K562 (cell line): ENCODE data around the gene CENPU. TPM values are rescaled to one million over a fixed set of nuclear protein-coding genes. Genes with fewer than 3 reads are reported as not detected.

Experiments used
- ATAC-seq: fragments of 200-7000 bp; cut with Tn5 transposase; 3 replicates; pipeline ENCODE4 v1.9.1; 2020; ENCODE audit warnings: moderate library complexity
- BruUV-seq: library from RNA; stranded (reverse); fragments of 400-500 nt; replicated peaks from 2 replicates; lab custom pipeline; 2021; lab: Mats Ljungman, UMichigan
- CTCF ChIA-PET: fragments of 300-600 bp; formaldehyde crosslinking; extraction: SDS; loops from one replicate; lab custom pipeline; 2021; ENCODE audit warnings: low intra/inter-chr PET ratio; lab: Yijun Ruan, JAX
- POLR2A ChIA-PET: fragments of 300-600, 350-650 bp; sonication (Branson Sonifier 250); formaldehyde crosslinking; extraction: SDS; loops from one replicate; lab custom pipeline; 2021; ENCODE audit warnings: antibody characterized with exemption, inconsistent platforms; lab: Yijun Ruan, JAX
- DNase-seq, 4 experiments: peaks; one replicate each; pipeline versions ENCODE4 v3.0.0 to v3.0.0-alpha.2; 2011 to 2018; ENCODE audit warnings: low spot score in 3 of 4, mixed read lengths in 3 of 4; ENCODE audit errors: extremely low read depth in 1 of 4
- FAIRE-seq: peaks from 2 replicates; lab custom pipeline; 2011; peaks lifted over from hg19 to GRCh38; lab: Jason Lieb, UNC
- H2AFZ ChIP-seq: 2 replicates; pipeline ENCODE4 v1.6.0; 2011; ENCODE audit warnings: low read depth, low read length, control low read depth, inconsistent platforms
- H3K27ac ChIP-seq: fragments of 200-600 bp; 3 replicates; pipeline ENCODE4 v1.8.0; 2011; ENCODE audit warnings: low read depth, mild to moderate bottlenecking, control low read depth, inconsistent platforms, low read length, moderate library complexity, mixed read lengths; ENCODE audit errors: extremely low read depth
- H3K27me3 ChIP-seq, 2 experiments: fragments of 300-600 bp in 1 of 2; 2 replicates in 1 of 2; 3 replicates in 1 of 2; pipeline versions ENCODE4 v1.6.0 to v1.8.0; 2011; ENCODE audit warnings: inconsistent platforms in 2 of 2, low read length in 2 of 2, mild to moderate bottlenecking in 1 of 2, mixed read lengths in 1 of 2, moderate library complexity in 1 of 2; ENCODE audit not compliant: control insufficient read depth in 2 of 2, insufficient read depth in 2 of 2
- H3K36me3 ChIP-seq: fragments of 300-600 bp; 3 replicates; pipeline ENCODE4 v1.8.0; 2011; ENCODE audit warnings: mild to moderate bottlenecking, low read length, inconsistent platforms; ENCODE audit not compliant: control insufficient read depth, insufficient read depth
- H3K4me1 ChIP-seq, 2 experiments: fragments of 200-600 bp in 1 of 2; replicated peaks in 1 of 2; 2 replicates in 1 of 2; 3 replicates in 1 of 2; pipeline versions ENCODE4 v1.5.1 to v1.8.0; 2011; ENCODE audit warnings: inconsistent platforms in 2 of 2, low read length in 2 of 2, mild to moderate bottlenecking in 1 of 2, mixed read lengths in 1 of 2, moderate library complexity in 1 of 2; ENCODE audit not compliant: control insufficient read depth in 2 of 2, insufficient read depth in 2 of 2
- H3K4me2 ChIP-seq: 2 replicates; pipeline ENCODE4 v1.6.1; 2011; ENCODE audit warnings: low read length, control low read depth, inconsistent platforms, mixed read lengths; ENCODE audit not compliant: insufficient read depth
- H3K4me3 ChIP-seq: fragments of 200-600 bp; sonication (generic), shearing (Covaris generic); 2 replicates; pipeline ENCODE4 v1.5.1; 2016; ENCODE audit warnings: control low read depth, inconsistent platforms
- H3K79me2 ChIP-seq: fragments of 200-600 bp; 3 replicates; pipeline ENCODE4 v1.8.0; 2011; ENCODE audit warnings: low read length, inconsistent platforms; ENCODE audit not compliant: control insufficient read depth, insufficient read depth
- H3K9ac ChIP-seq, 2 experiments: 2 replicates each; pipeline versions ENCODE4 v1.6.0 to v1.6.1; 2011; ENCODE audit warnings: low read depth in 2 of 2, low read length in 2 of 2, control low read depth in 1 of 2, inconsistent platforms in 1 of 2, mild to moderate bottlenecking in 1 of 2, mixed read lengths in 1 of 2; ENCODE audit not compliant: insufficient read depth in 1 of 2
- H3K9me1 ChIP-seq: one replicate; pipeline ENCODE4 v1.6.0; 2011; ENCODE audit warnings: inconsistent platforms, mild to moderate bottlenecking, low read length, moderate library complexity; ENCODE audit not compliant: control insufficient read depth, insufficient read depth
- H3K9me3 ChIP-seq: replicated peaks from 2 replicates; pipeline ENCODE4 v1.5.1; 2011; ENCODE audit warnings: low read depth, low read length, inconsistent platforms; ENCODE audit not compliant: control insufficient read depth, insufficient read depth
- H4K20me1 ChIP-seq: replicated peaks from 2 replicates; pipeline ENCODE4 v1.6.1; 2011; ENCODE audit warnings: low read length, inconsistent platforms, mixed read lengths; ENCODE audit not compliant: control insufficient read depth, insufficient read depth
- HDAC2 ChIP-seq: fragments of 450-650 bp; IDR thresholded peaks from 2 replicates; pipeline ENCODE4 v1.6.1; 2016; ENCODE audit warnings: mild to moderate bottlenecking
- HDGF ChIP-seq: fragments of 450-650 bp; IDR thresholded peaks from 2 replicates; pipeline ENCODE4 v1.6.1; 2016
- HINFP ChIP-seq: fragments of 450-650 bp; conservative IDR thresholded peaks from 2 replicates; pipeline ENCODE4 v1.6.1; 2016; ENCODE audit warnings: missing genetic modification characterization, low read depth, mild to moderate bottlenecking, control low read depth, missing compliant biosample characterization
- MAZ ChIP-seq, 2 experiments: fragments of 450-650 bp in 1 of 2; sonication (generic) in 1 of 2; formaldehyde crosslinking; IDR thresholded peaks in 1 of 2; conservative IDR thresholded peaks in 1 of 2; 2 replicates each; pipeline versions ENCODE4 v1.4.0 to v1.5.0; 2020; ENCODE audit warnings: mild to moderate bottlenecking in 1 of 2, missing genetic modification reagents in 1 of 2
- MLX ChIP-seq, 2 experiments: fragments of 450-650 bp in 1 of 2; sonication (generic) in 1 of 2; formaldehyde crosslinking; conservative IDR thresholded peaks; 2 replicates each; pipeline versions ENCODE4 v1.4.0 to v1.8.1; 2020 to 2022; ENCODE audit warnings: mild to moderate bottlenecking in 1 of 2, missing genetic modification reagents in 1 of 2
- NELFE ChIP-seq: IDR thresholded peaks from 2 replicates; pipeline ENCODE4 v1.6.1; 2011; ENCODE audit warnings: mild to moderate bottlenecking; ENCODE audit not compliant: insufficient read depth, insufficient read length
- NFRKB ChIP-seq: fragments of 450-650 bp; IDR thresholded peaks from 2 replicates; pipeline ENCODE4 v1.6.1; 2016; ENCODE audit warnings: low read depth
- NR4A1 ChIP-seq, 2 experiments: fragments of 250-450 bp in 1 of 2; fragments of 450-650 bp in 1 of 2; sonication (Bioruptor Pico) in 1 of 2; IDR thresholded peaks; 2 replicates each; pipeline versions ENCODE4 v1.4.0 to v1.6.1; 2016 to 2020; ENCODE audit warnings: mild to moderate bottlenecking in 2 of 2, missing compliant biosample characterization in 1 of 2, missing genetic modification characterization in 1 of 2, moderate library complexity in 1 of 2
- PCBP1 ChIP-seq: fragments of 200-400 bp; formaldehyde crosslinking; IDR thresholded peaks from 2 replicates; pipeline ENCODE4 v1.6.1; 2018; ENCODE audit warnings: mild to moderate bottlenecking, low read depth, low read length; ENCODE audit not compliant: poor library complexity, severe bottlenecking
- PHB2 ChIP-seq: fragments of 450-650 bp; IDR thresholded peaks from 2 replicates; pipeline ENCODE4 v1.6.1; 2017; ENCODE audit warnings: low read depth
- PYGO2 ChIP-seq: fragments of 450-650 bp; IDR thresholded peaks from 2 replicates; pipeline ENCODE4 v1.6.1; 2016; ENCODE audit warnings: mild to moderate bottlenecking, missing genetic modification characterization, moderate library complexity, missing compliant biosample characterization
- RAD21 ChIP-seq, 2 experiments: fragments of 250-450 bp in 1 of 2; fragments of 450-650 bp in 1 of 2; sonication (Bioruptor Pico) in 1 of 2; formaldehyde crosslinking in 1 of 2; IDR thresholded peaks in 1 of 2; conservative IDR thresholded peaks in 1 of 2; 2 replicates each; pipeline versions ENCODE4 v1.4.0 to v1.8.0; 2020 to 2022; ENCODE audit warnings: mild to moderate bottlenecking in 2 of 2, moderate library complexity in 1 of 2
- SIX5 ChIP-seq, 2 experiments: IDR thresholded peaks; 2 replicates each; pipeline ENCODE4 v1.6.1; 2011; ENCODE audit warnings: low read length in 2 of 2, borderline replicate concordance in 1 of 2, low read depth in 1 of 2, mild to moderate bottlenecking in 1 of 2, moderate library complexity in 1 of 2; ENCODE audit not compliant: insufficient read depth in 1 of 2
- STAT6 ChIP-seq: sonication (generic); formaldehyde crosslinking; IDR thresholded peaks from 2 replicates; pipeline ENCODE4 v1.8.1; 2023; ENCODE audit warnings: mild to moderate bottlenecking, missing genetic modification reagents
- TFE3 ChIP-seq: fragments of 450-650 bp; formaldehyde crosslinking; IDR thresholded peaks from 2 replicates; pipeline ENCODE4 v1.4.0; 2020; ENCODE audit warnings: mild to moderate bottlenecking, mixed read lengths
- ZNF121 ChIP-seq: sonication (generic); formaldehyde crosslinking; conservative IDR thresholded peaks from 2 replicates; pipeline ENCODE4 v1.8.0; 2022; ENCODE audit warnings: missing genetic modification reagents
- WGBS: fragments of 100-300 bp; shearing (Covaris generic); methylation state at CpG from one replicate; pipeline ENCODE4 v1.1.6; 2016; ENCODE audit warnings: low coverage, mixed read lengths; ENCODE audit not compliant: insufficient coverage; ENCODE audit errors: missing lambda C conversion rate; 5-methylcytosine and 5-hydroxymethylcytosine counted together
- in situ Hi-C: fragments of 300-500 bp; cut with MboI; formaldehyde crosslinking; loops from 4 replicates; pipeline ENCODE4 v1.15.0; 2018; ENCODE audit warnings: inconsistent platforms, mixed read lengths
- intact Hi-C: fragments of 100-400 bp; cut with micrococcal nuclease; formaldehyde crosslinking; loops from 2 replicates; pipeline ENCODE4 v1.14.2; 2022
- polyA plus RNA-seq, 8 experiments: library from polyadenylated mRNA; depleted of rRNA in 4 of 8; stranded (reverse) in 5 of 8; unstranded in 3 of 8; fragments of >200 nt; fragmentation: Nextera tagmentation in 2 of 8; fragmentation: Illumina TruSeq in 1 of 8; extraction: Ambion mirVana in 2 of 8; extraction: Trizol in 1 of 8; gene quantifications; 2 replicates each; pipeline versions ENCODE4 v1.2.1 to v1.2.3, GENCODE V29; 2011 to 2014; ENCODE audit warnings: inconsistent platforms in 1 of 8, missing spikeins in 1 of 8
- total RNA-seq, 7 experiments: library from RNA; depleted of rRNA in 6 of 7; stranded (reverse); fragments of >200 nt in 6 of 7; fragmentation: Illumina TruSeq in 2 of 7; extraction: Trizol in 2 of 7; gene quantifications; 2 replicates each; pipeline versions ENCODE4 v1.2.1 to v1.2.3, GENCODE V29; 2011 to 2021; ENCODE audit warnings: low replicate concordance in 1 of 7

CENPU gene
- total and polyA plus RNA-seq, 9 of the 15 experiments (the other 6 are each of a cell fraction or from before 2014, with no cell fraction given): 39.4 to 98.7 (median 84.3) TPM

GRCh38 chr4:184699941-184700340, 34.0 kb downstream of the CENPU start:
- Histone ChIP-seq H2AFZ (no peak overlapping the region), H3K27ac (no peak overlapping the region), H3K9me3 (no peaks in the 10 kb centered on the region), H3K4me2 (no peak overlapping the region), H3K4me1 (no peaks in the 10 kb centered on the region), H3K9me1 (no peaks in the 10 kb centered on the region), H4K20me1 (no peaks in the 10 kb centered on the region), H3K4me3 (no peak overlapping the region), H3K79me2 (no peaks in the 10 kb centered on the region), H3K9ac (no peak overlapping the region), H3K36me3 (peaks cover 79% of the 10 kb centered on the region), H3K27me3 (no peaks in the 10 kb centered on the region)
- intact Hi-C loops (loop anchor here (5.0 kb wide), 1 partner anchor 228 kb away; the partner anchor contains the start of gene IRF2), in situ Hi-C loops (no loop called here)
- FAIRE-seq: no peak
- ChIA-PET CTCF (no interaction called here), POLR2A (interaction anchor here (0.6 to 2.1 kb wide), 3 partner anchors 15 to 16 kb away, joined by 3 to 5 read pairs (median 4); no protein-coding TSS in a partner anchor)
- BruUV-seq: no TSS peak
- 89% methylated on average over 4 of the region's 4 CpGs for WGBS
- no peak for ATAC-seq
- no peak for DNase-seq
- TF ChIP-seq SIX5 (IDR thresholded peaks at IDR 0.05; ENCODE audit: borderline replicate concordance in 1 of 2, insufficient read depth in 1 of 2, low read depth in 1 of 2, low read length in 2 of 2) (no peak), MLX (CRISPR knock-in tag; conservative IDR thresholded peaks at IDR 0.05) (no peak), ZNF121 (CRISPR knock-in tag) (no peak), TFE3 (CRISPR knock-in tag) (no peak), MAZ (CRISPR knock-in tag; conservative IDR thresholded peaks at IDR 0.05 in 1 of 2, IDR thresholded peaks at IDR 0.05 in 1 of 2) (no peak), HDAC2 (no peak), HDGF (no peak), PYGO2 (tag) (no peak), HINFP (tag) (no peak), RAD21 (CRISPR knock-in tag; conservative IDR thresholded peaks at IDR 0.05 in 1 of 2, IDR thresholded peaks at IDR 0.05 in 1 of 2) (no peak), NELFE (no peak), NR4A1 (CRISPR knock-in tag; IDR thresholded peaks at IDR 0.05) (no peak), NR4A1 (tag; IDR thresholded peaks at IDR 0.05) (no peak), NFRKB (no peak), PCBP1 (no peak), PHB2 (no peak), STAT6 (no peak)
